KMS-11 (cell line): ENCODE data around the gene SYNPR.

ENCODE experiments used
- H2AFZ ChIP-seq: fragments of 200-600 bp; sonication (generic); 2 replicates; pipeline ENCODE4 v1.6.1; 2016; ENCODE audit warnings: antibody characterized with exemption, mixed run types, low read depth
- H3K27ac ChIP-seq: fragments of 200-600 bp; sonication (generic); 2 replicates; pipeline ENCODE4 v1.6.1; 2016; ENCODE audit warnings: mild to moderate bottlenecking, mixed run types
- H3K27me3 ChIP-seq: fragments of 200-600 bp; sonication (generic); 2 replicates; pipeline ENCODE4 v1.6.1; 2017; ENCODE audit warnings: mild to moderate bottlenecking, low read depth, mixed run types, moderate library complexity; ENCODE audit not compliant: insufficient read depth
- H3K36me3 ChIP-seq: fragments of 200-600 bp; sonication (generic); 2 replicates; pipeline ENCODE4 v1.6.1; 2017; ENCODE audit warnings: mild to moderate bottlenecking, mixed run types; ENCODE audit not compliant: insufficient read depth
- H3K4me1 ChIP-seq: fragments of 200-600 bp; sonication (generic); 2 replicates; pipeline ENCODE4 v1.6.1; 2016; ENCODE audit warnings: mild to moderate bottlenecking, low read depth, mixed run types; ENCODE audit not compliant: poor library complexity, severe bottlenecking
- H3K4me2 ChIP-seq: fragments of 200-600 bp; sonication (generic); 2 replicates; pipeline ENCODE4 v1.7.0; 2016; ENCODE audit warnings: mild to moderate bottlenecking, mixed run types
- H3K4me3 ChIP-seq: fragments of 200-600 bp; sonication (generic); IDR thresholded peaks from 2 replicates; pipeline ENCODE4 v1.6.1; 2017; ENCODE audit warnings: low read depth, low read length, mixed read lengths; ENCODE audit not compliant: insufficient read depth
- H3K79me2 ChIP-seq: fragments of 200-600 bp; sonication (generic); 2 replicates; pipeline ENCODE4 v1.6.1; 2016; ENCODE audit warnings: low read depth, mixed run types; ENCODE audit not compliant: insufficient read depth
- H3K9ac ChIP-seq: fragments of 200-600 bp; sonication (generic); 2 replicates; pipeline ENCODE4 v1.6.1; 2016; ENCODE audit warnings: mild to moderate bottlenecking, mixed run types
- H4K20me1 ChIP-seq: fragments of 200-600 bp; sonication (generic); 2 replicates; pipeline ENCODE4 v1.6.1; 2016; ENCODE audit warnings: mild to moderate bottlenecking, mixed run types; ENCODE audit not compliant: insufficient read depth
- TF ChIP-seq, protein P1 (sequence below): fragments of 200-600 bp; sonication (generic); conservative IDR thresholded peaks from 2 replicates; pipeline ENCODE4 v1.6.1; 2017; ENCODE audit warnings: low read depth, mild to moderate bottlenecking, antibody characterized with exemption, low read length, moderate library complexity, mixed read lengths

Gene SYNPR

GRCh38 chr3:63324621-63325020 lies 46.5 kb downstream of the SYNPR start:
- no peak overlapping the region for H3K27ac ChIP-seq
- H2AFZ ChIP-seq: no peak overlapping the region
- no peak overlapping the region for H3K4me3 ChIP-seq
- no peaks in the 10 kb centered on the region for H3K27me3 ChIP-seq
- TF ChIP-seq, protein P1, sequence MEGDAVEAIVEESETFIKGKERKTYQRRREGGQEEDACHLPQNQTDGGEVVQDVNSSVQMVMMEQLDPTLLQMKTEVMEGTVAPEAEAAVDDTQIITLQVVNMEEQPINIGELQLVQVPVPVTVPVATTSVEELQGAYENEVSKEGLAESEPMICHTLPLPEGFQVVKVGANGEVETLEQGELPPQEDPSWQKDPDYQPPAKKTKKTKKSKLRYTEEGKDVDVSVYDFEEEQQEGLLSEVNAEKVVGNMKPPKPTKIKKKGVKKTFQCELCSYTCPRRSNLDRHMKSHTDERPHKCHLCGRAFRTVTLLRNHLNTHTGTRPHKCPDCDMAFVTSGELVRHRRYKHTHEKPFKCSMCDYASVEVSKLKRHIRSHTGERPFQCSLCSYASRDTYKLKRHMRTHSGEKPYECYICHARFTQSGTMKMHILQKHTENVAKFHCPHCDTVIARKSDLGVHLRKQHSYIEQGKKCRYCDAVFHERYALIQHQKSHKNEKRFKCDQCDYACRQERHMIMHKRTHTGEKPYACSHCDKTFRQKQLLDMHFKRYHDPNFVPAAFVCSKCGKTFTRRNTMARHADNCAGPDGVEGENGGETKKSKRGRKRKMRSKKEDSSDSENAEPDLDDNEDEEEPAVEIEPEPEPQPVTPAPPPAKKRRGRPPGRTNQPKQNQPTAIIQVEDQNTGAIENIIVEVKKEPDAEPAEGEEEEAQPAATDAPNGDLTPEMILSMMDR: no peak
- no peaks in the 10 kb centered on the region for H3K79me2 ChIP-seq
- no peaks in the 10 kb centered on the region for H3K36me3 ChIP-seq
- no peak overlapping the region for H3K4me2 ChIP-seq
- H3K4me1 ChIP-seq: no peaks in the 10 kb centered on the region
- H4K20me1 ChIP-seq: no peaks in the 10 kb centered on the region
- H3K9ac ChIP-seq: no peak overlapping the region

GRCh38 chr3:63325386-63325785 lies 47.3 kb downstream of the SYNPR start:
- TF ChIP-seq, protein P1: no peak
- Histone ChIP-seq H3K27ac (no peak overlapping the region), H4K20me1 (no peaks in the 10 kb centered on the region), H3K79me2 (no peaks in the 10 kb centered on the region), H2AFZ (no peak overlapping the region), H3K4me2 (no peak overlapping the region), H3K4me1 (no peaks in the 10 kb centered on the region), H3K27me3 (no peaks in the 10 kb centered on the region), H3K9ac (no peak overlapping the region), H3K36me3 (no peaks in the 10 kb centered on the region), H3K4me3 (no peak overlapping the region)

DNA sequence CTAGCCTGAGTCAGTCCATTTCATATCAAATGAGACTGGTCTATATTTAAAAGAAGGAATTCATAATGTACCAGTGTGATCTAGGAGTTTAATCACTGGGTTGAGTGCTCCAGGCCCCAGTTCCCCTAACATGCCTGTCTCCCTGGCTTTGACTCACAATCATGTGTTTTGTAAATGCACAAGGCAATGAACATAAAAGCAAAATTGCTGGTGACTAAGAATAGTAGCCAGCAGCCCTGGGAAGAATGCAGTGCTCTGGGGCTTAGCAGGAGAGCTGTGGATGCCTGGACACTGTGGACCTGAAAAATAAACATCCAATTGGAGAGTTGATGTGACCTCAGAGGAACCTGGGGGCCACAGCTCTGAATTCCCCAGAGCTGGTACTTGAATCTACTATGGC lies 50.3 kb downstream of the SYNPR start:
- H3K4me3 ChIP-seq: no peak overlapping the region
- no peak overlapping the region for H3K27ac ChIP-seq
- H3K36me3 ChIP-seq: no peaks in the 10 kb centered on the region

GRCh38 chr3:63331520-63331919 lies 53.4 kb downstream of the SYNPR start:
- TF ChIP-seq, protein P1: no peak

More for the DNA sequence above, 50.3 kb downstream of the SYNPR start:
- H4K20me1 ChIP-seq: no peaks in the 10 kb centered on the region
- no peaks in the 10 kb centered on the region for H3K27me3 ChIP-seq
- no peak overlapping the region for H3K4me2 ChIP-seq
- H3K79me2 ChIP-seq: no peaks in the 10 kb centered on the region
- H2AFZ ChIP-seq: no peak overlapping the region
- peaks cover 6% of the 10 kb centered on the region for H3K4me1 ChIP-seq
- H3K9ac ChIP-seq: no peak overlapping the region
- TF ChIP-seq, protein P1: no peak

More at GRCh38 chr3:63331520-63331919, 53.4 kb downstream of the SYNPR start:
- no peak overlapping the region for H3K9ac ChIP-seq
- no peak overlapping the region for H3K4me3 ChIP-seq
- H3K27me3 ChIP-seq: no peaks in the 10 kb centered on the region
- no peak overlapping the region for H2AFZ ChIP-seq
- H4K20me1 ChIP-seq: no peaks in the 10 kb centered on the region
- H3K79me2 ChIP-seq: no peaks in the 10 kb centered on the region
- H3K36me3 ChIP-seq: no peaks in the 10 kb centered on the region
- H3K4me1 ChIP-seq: peaks cover 6% of the 10 kb centered on the region
- H3K4me2 ChIP-seq: no peak overlapping the region
- H3K27ac ChIP-seq: no peak overlapping the region
